GM18907 (cell line): ENCODE data around the gene HEXB.
A peak's percentile ranks its signal among the peaks of the same experiment; 100 is the strongest.

Experiments used
- ATAC-seq: cut with Tn5 transposase; IDR thresholded peaks from one replicate; pipeline ENCODE4 v1.9.1; 2021; ENCODE audit warnings: mild to moderate bottlenecking, moderate library complexity; ENCODE audit not compliant: unreplicated experiment

The HEXB gene

GRCh38 chr5:74684900-74685851, at the start of gene HEXB:
Gene HEXB, plus strand, starts transcription at chr5:74685233. Its CDS starts 28 bp downstream, at chr5:74685261.
- ATAC-seq: peak; percentile 82

- ATAC-seq: no peak
Observed at GRCh38 chr5:74636149-74636548, 48.9 kb upstream of the HEXB start.

- ATAC-seq: no peak
Observed at GRCh38 chr5:74636552-74636951, 48.5 kb upstream of the HEXB start.

- ATAC-seq: no peak
Observed at GRCh38 chr5:74638544-74638969, 46.5 kb upstream of the HEXB start.

DNA sequence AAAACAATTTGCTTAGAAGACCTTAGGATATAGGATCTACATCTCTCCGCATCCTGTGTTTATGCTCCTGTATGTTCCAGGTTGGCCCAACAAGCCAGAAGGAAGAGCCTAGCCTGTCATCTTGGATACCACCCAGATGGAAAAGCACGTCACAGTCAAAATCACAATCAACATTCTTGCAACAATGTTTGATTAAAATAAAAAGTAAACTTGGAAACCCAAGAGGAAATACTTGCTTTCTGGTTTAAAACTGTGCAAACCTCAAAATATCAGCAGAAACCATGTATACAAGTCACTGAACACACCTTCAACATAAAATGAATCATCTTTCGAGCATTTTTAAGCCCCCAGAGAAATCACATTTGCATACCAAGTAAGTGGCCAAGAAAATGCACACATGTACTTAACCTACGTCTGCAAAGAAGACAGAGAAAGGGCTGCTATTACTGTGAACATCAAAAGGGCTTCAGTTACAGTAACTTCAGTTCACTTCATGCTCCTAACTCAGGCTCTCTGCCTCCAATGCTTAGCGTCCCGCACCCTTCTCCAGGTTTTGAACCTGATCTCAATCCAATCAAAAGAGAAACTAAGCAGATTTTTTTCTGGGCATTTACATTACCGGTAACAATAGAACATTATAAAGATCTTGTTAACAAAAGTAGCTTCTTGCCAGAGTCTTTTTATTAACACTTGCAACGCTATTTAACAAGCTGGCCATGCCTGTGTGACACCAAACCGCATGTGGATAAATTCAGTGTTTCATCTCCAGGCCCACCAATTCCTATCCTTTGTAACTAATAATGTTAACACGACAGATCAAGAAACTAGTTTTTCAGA, 45.8 kb upstream of the HEXB start:
- peak; percentile 34 for ATAC-seq

DNA sequence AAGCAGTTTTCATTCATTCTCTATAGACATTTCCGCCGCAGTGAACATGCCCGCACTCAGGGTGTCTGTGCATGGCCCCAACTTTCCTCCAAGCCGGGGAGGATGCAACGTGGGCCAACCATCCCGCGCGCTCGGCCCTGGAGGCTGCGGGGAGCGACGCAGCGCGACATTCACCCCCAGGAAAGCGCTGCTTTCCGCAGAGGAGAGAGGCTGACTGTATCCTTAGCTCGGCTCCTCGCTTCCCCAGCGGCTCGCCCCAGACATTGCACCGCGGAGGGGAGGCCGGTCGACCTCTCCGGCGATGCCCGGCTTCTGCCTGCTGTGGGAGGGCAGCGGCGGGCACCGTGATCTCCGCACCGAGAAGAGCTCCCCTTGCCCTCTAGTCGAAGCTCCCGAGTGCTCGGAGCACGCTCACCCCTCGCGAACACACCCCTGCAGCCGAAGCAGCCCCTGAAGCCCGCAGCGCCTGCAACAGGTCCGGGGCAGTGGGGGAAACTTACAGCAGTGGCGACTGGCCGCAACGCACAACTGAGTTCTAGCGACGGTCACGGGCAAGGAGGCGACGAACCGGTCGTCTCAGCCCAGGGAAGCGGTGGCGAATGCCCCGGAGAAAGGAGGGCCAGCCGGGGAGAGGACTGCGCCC, 45.1 kb upstream of the HEXB start:
- ATAC-seq: peak; percentile 21

- peak; percentile 67 for ATAC-seq
Observed at GRCh38 chr5:74640450-74640953, 44.5 kb upstream of the HEXB start, which contains the start of gene ENC1. Gene ENC1, minus strand, starts transcription at chr5:74640728. Its CDS starts 4,243 bp downstream, at chr5:74636485.

GRCh38 chr5:74640954-74641734, 43.9 kb upstream of the HEXB start:
- ATAC-seq: peak; percentile 24

GRCh38 chr5:74641735-74642542, 43.1 kb upstream of the HEXB start:
- ATAC-seq: no peak

DNA sequence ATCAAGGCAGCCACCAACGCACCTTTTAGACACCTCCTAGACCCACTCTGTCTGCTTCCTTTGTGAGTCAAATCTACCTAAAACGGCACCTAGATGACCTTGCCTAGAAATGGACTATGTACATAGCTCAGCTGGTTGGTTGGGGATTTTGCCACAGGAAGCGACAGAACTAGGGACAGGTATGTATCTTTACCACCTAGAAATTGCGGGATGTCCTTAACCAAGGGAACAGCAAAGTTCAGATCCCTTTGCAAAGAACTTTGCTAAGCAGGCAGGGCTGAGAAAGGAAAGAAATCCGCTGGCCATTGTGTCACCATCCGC, 42.5 kb upstream of the HEXB start:
- ATAC-seq: no peak

- ATAC-seq: no peak
Observed at GRCh38 chr5:74643111-74643562, 41.9 kb upstream of the HEXB start.

GRCh38 chr5:74647096-74647495, 37.9 kb upstream of the HEXB start:
- ATAC-seq: no peak

GRCh38 chr5:74648835-74649293, 36.2 kb upstream of the HEXB start:
- no peak for ATAC-seq

DNA sequence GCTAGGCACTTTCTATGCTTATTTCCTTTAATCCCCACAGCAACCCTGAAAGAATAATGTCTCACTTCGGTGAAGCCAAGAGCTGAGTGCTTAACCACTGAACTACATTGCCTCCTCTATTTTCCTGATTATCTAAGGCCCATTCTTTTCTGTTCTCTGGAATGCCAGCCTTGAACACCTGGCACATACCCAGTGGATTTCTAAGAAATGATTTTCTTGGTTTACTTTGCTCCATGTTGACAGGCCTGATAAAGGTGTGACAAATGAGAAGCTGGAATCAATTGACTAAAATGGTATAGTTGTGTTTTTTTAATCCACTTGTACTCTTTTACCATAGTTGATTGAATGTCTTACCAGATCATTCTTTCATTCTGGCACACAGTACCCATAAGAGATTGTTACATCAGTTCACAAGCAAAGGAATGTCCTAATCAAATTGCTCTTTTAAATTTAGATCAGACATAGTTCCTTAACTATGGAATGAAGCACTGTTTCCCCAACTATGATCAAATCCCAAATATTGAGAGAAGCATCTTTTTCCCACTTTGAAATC, 35.5 kb upstream of the HEXB start:
- no peak for ATAC-seq

- ATAC-seq: no peak
Observed at GRCh38 chr5:74651710-74652109, 33.3 kb upstream of the HEXB start.

DNA sequence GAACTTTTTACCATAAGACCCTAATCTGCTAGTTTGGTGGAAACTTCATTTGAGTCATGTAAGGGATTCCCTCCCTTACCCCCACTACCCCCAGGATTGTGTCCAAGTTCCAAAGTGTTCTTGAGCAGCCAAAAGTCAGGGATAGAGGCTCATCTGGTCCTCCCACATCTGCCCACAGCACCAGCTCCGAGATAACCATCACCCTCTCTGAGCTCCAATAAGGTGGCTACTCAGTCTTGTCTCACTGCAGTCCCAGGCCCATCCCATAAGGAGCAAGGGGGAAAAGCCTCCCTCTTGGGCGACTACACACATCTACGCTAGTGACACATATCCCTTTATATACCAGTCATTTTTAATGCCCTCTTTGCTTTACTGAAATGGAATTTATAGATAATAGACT, 32.5 kb upstream of the HEXB start:
- no peak for ATAC-seq

GRCh38 chr5:74653991-74654390, 31.0 kb upstream of the HEXB start:
- ATAC-seq: no peak

DNA sequence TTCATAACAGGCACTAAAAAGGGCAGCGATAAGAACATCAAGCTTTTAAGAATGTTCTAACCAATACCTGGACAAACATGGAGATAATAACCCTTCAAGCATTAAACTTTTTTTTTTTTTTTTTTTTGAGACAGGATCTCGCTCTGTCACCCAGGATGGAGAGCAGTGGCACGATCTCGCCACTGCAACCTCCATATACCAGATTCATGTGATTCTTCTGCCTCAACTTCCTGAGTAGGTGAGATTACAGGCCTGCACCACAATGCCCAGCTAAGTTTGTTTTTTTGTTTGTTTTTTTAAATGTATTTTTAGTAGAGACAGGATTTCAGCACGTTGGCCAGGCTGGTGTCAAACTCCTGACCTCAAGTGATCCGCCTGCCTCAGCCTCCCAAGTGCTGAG, 29.8 kb upstream of the HEXB start:
- ATAC-seq: no peak

- ATAC-seq: no peak
Observed at GRCh38 chr5:74655716-74656115, 29.3 kb upstream of the HEXB start.
